Measurements from ENCODE around the gene SPC25.

SPC25 gene

DNA sequence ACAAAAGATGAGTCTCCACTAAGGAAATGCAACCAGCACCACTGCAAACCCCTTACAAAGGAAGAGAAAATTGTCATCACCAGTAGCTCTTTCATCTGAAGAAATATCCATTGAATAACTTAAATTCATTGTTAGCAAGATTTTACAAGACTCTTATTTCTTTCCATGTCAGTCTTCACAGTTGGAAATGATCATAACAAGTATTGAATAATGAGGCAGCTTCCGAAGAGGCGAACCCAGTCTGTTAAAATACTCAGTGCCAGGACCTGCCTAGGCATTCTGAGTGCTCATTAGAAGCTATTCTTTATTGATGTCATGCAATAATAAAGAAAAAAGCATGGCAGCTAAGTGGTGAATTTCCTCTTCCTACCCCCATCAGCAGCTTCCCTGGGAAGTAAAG lies 54.3 kb downstream of the SPC25 start:
- DNase-seq: no peak

DNA sequence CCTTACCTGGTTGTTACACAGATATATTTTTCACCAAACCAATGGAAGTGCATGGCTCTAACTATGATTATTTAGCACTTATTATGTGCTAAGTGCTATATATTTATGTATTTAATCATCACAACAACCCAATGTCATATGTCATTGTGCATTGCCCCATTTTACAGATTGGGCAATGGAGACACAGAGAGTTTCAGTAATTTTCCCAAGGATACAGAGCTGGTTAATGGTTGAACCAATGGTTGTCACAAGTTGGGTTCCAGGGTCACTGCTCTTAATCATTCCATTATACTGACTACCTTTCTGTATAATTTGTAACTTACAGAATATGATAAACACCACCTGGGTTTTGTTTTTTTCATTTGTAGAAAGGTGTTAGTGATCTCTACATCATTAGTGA lies 58.6 kb downstream of the SPC25 start:
- no peak for DNase-seq

DNA sequence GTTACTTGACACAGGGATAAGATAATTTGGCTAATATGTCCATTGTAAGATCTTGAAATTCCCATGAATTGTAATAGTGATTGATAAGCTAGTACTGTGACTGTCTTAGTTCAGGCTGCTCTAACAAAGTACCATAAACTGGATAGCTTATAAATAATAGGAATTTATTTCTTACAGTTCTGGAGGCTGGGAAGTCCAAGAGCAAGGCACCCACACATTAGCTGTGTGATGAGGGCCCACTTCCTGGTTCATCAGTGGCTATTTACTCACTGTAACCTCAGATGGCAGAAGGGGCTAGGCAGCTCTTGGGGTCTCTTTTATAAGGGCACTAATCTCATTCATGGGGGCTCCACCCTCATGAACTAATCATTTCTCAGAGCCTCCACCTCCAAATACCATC lies 59.3 kb downstream of the SPC25 start:
- no peak for DNase-seq

DNA sequence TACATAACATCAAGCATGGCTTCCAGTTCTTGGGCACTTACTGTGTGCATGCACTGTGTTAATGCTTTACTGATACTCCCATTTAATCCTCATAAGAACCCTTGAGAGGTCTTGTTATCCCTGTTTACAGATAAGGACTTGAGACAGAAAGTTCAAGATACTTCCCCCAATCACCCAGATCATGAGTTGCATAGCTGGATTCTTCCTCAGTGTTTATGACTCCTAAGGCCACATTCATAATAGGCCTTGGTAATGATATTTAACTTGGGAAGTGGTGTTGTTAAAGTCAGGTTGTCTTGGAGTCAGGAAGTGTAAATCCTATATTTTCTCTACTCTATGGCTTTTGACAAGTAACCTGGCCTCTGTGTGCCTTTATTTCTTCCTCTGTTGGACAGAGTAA lies 65.1 kb downstream of the SPC25 start:
- DNase-seq: no peak

DNA sequence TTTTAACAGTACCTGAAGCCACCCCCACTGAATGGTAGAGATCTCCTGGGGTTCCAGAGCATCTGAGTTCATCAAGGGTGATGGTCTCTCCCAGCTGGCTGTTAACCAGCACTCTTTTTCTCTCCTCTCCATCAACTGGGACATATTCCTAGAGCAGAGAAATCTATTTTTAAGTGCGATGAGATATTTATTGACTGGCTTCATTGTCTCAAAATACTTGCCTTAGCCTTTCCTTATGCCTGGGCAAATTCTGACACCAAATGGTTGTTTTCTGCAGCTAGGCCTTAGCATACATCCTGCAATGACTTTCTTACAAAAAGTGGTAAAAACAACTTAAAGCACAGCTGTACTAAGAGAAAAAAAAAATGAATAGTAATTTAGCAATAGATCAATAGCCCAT lies 68.2 kb downstream of the SPC25 start:
- DNase-seq: no peak

DNA sequence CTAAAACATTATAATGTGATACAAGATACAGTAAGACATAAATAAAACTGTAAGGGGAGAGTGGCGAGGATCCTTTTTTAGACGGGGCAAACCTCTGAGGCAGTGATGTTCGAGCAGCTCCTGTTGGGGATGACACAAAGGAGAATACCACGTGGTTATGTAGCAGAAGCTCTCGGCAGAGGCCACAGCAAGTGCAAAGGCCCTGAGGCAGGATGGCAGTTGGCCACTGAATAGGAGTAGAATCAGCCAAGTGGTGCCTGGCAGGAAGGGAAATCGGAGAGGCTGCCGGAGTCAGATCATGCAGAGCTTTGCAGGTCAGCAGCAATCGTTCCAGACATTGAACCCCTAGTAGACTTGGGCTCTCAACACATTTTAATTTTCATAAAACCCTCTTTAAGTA lies 68.7 kb downstream of the SPC25 start:
- no peak for DNase-seq
